ENCODE results near the gene UBE2Z. TPM values are rescaled to one million over a fixed set of nuclear protein-coding genes. Genes with fewer than 3 reads are reported as not detected.

The UBE2Z gene
- total RNA-seq, 1 donor from 2014 or later, result 72.1 TPM

- H3K4me3 Mint-ChIP-seq, result no peak overlapping the region
- no peak overlapping the region for H3K27ac Mint-ChIP-seq
- H3K27me3 Mint-ChIP-seq, result no peaks in the 10 kb centered on the region
- TF ChIP-seq CTCF (conservative IDR thresholded peaks at IDR 0.05), result no peak
- peaks cover under 1% of the 10 kb centered on the region for H3K36me3 Mint-ChIP-seq
- no peak for DNase-seq (ENCODE audit: extremely low spot score, unreplicated experiment)
- H3K9me3 Mint-ChIP-seq, result no peaks in the 10 kb centered on the region
- H3K4me1 Mint-ChIP-seq (ENCODE audit: unreplicated experiment), result peaks cover 26% of the 10 kb centered on the region
Observed at GRCh38 chr17:48905987-48906515, 2.2 kb upstream of the UBE2Z start.

DNA sequence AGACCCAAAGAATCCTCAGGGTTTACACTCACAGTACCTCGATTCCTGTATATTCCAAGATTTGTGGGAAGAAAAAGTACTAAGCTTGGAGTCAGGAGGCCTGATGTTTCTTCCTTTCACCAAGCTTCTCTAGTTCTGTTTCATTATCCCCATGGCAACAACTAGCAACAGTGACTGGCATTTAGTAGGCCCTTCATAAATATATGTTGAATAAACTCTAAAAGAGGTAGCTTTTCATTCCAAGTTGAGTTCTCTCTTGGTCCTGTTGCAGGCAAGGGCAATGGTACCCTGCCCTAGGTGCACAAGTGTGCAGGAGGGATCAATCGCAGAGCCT is 527 bp upstream of the UBE2Z start:
- Mint-ChIP-seq H3K27ac (peak overlapping the region; percentile 97), H3K27me3 (no peaks in the 10 kb centered on the region), H3K4me3 (peak overlapping the region; percentile 96), H3K9me3 (no peaks in the 10 kb centered on the region), H3K4me1 (ENCODE audit: unreplicated experiment) (peaks cover 34% of the 10 kb centered on the region), H3K36me3 (peaks cover 14% of the 10 kb centered on the region)
- TF ChIP-seq CTCF (conservative IDR thresholded peaks at IDR 0.05), result no peak
- no peak for DNase-seq (ENCODE audit: extremely low spot score, unreplicated experiment)

DNA sequence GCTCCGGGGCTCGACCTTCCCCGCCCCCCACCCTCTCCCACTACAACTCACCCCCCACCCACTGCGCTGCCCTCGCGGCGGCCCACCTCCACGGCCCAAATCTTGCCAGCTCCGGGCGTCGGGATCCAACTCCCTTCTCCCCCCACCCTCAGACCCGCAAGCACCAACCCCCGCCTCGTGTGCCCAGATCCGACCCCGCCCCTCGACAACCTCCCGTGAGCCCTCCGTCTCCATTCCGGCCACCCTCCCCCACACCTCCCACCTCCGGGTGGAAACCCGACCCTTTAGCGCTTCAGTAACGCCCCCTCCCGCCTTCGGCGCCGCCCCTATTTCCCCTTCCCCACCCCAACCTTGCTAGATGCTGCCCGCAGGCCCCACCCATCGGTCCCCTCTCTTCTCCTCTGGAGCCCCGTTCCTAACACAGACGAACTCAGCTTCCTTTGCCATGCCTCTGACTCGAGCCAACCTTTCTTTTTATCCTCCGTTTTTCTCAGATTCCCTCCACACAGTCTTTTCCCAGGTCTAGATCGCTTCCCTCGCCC is 717 bp downstream of the UBE2Z start:
- Mint-ChIP-seq H3K27me3 (no peaks in the 10 kb centered on the region), H3K4me1 (ENCODE audit: unreplicated experiment) (peaks cover 34% of the 10 kb centered on the region), H3K27ac (peak overlapping the region; percentile 90), H3K36me3 (peaks cover 19% of the 10 kb centered on the region), H3K9me3 (no peaks in the 10 kb centered on the region), H3K4me3 (peak overlapping the region; percentile 95)
- DNase-seq (ENCODE audit: extremely low spot score, unreplicated experiment), result peak; percentile 89
- no peak for TF ChIP-seq CTCF (conservative IDR thresholded peaks at IDR 0.05)

- H3K36me3 Mint-ChIP-seq, result peaks cover 24% of the 10 kb centered on the region
- no peak for TF ChIP-seq CTCF (conservative IDR thresholded peaks at IDR 0.05)
- peak overlapping the region; percentile 95 for H3K4me3 Mint-ChIP-seq
- peak overlapping the region; percentile 90 for H3K27ac Mint-ChIP-seq
- peaks cover 38% of the 10 kb centered on the region for H3K4me1 Mint-ChIP-seq (ENCODE audit: unreplicated experiment)
- H3K27me3 Mint-ChIP-seq, result no peaks in the 10 kb centered on the region
- no peak for DNase-seq (ENCODE audit: extremely low spot score, unreplicated experiment)
- no peaks in the 10 kb centered on the region for H3K9me3 Mint-ChIP-seq
Observed at GRCh38 chr17:48909783-48910182, 1.6 kb downstream of the UBE2Z start.

GRCh38 chr17:48910370-48910769 is 2.2 kb downstream of the UBE2Z start:
- no peak for DNase-seq (ENCODE audit: extremely low spot score, unreplicated experiment)
- H3K9me3 Mint-ChIP-seq, result no peaks in the 10 kb centered on the region
- H3K4me1 Mint-ChIP-seq (ENCODE audit: unreplicated experiment), result peaks cover 38% of the 10 kb centered on the region
- H3K27me3 Mint-ChIP-seq, result no peaks in the 10 kb centered on the region
- peak overlapping the region; percentile 95 for H3K4me3 Mint-ChIP-seq
- H3K27ac Mint-ChIP-seq, result peak overlapping the region; percentile 90
- TF ChIP-seq CTCF (conservative IDR thresholded peaks at IDR 0.05), result no peak
- peaks cover 26% of the 10 kb centered on the region for H3K36me3 Mint-ChIP-seq
